GM12878 (cell line): ENCODE measurements around the gene SLIT1. TPM values are rescaled to one million over a fixed set of nuclear protein-coding genes. Genes with fewer than 3 reads are reported as not detected.

ENCODE experiments used
- ATAC-seq: fragments of 200-7000 bp; cut with Tn5 transposase; 3 replicates; pipeline ENCODE4 v1.9.1; 2020; ENCODE audit warnings: mild to moderate bottlenecking, moderate library complexity
- BruUV-seq: library from RNA; stranded (reverse); fragments of 400-500 nt; replicated peaks from 2 replicates; lab custom pipeline; 2021; lab: Mats Ljungman, UMichigan
- CTCF ChIA-PET: fragments of 300-600 bp; sonication (Branson Sonifier 250); formaldehyde crosslinking; extraction: SDS; loops from one replicate; lab custom pipeline; 2021; ENCODE audit warnings: inconsistent platforms; lab: Yijun Ruan, JAX
- POLR2A ChIA-PET: fragments of 350-600 bp; formaldehyde crosslinking; extraction: SDS; loops from one replicate; lab custom pipeline; 2021; ENCODE audit warnings: inconsistent platforms; lab: Charles Lee
- RAD21 ChIA-PET: fragments of 300-600 bp; sonication (Branson Sonifier 250); formaldehyde crosslinking; loops from one replicate; lab custom pipeline; 2023; ENCODE audit warnings: antibody characterized with exemption; ENCODE audit not compliant: unreplicated experiment; lab: Charles Lee
- SMC1A ChIA-PET: fragments of 300-600 bp; sonication (Branson Sonifier 250); formaldehyde crosslinking; loops from one replicate; lab custom pipeline; 2023; ENCODE audit not compliant: unreplicated experiment, uncharacterized antibody; lab: Charles Lee
- DNase-seq: peaks from one replicate; pipeline ENCODE4 v3.0.0-alpha.2; 2011; ENCODE audit warnings: low read depth, low spot score
- FAIRE-seq: peaks from 3 replicates; lab custom pipeline; 2011; peaks lifted over from hg19 to GRCh38; lab: Jason Lieb, UNC
- H2AFZ ChIP-seq: 2 replicates; pipeline ENCODE4 v1.6.0; 2011; ENCODE audit warnings: low read depth, low read length, control low read depth; ENCODE audit not compliant: control insufficient read depth
- H3K27ac ChIP-seq: 2 replicates; pipeline ENCODE4 v1.5.1; 2011; ENCODE audit warnings: control low read depth; ENCODE audit not compliant: control insufficient read depth, insufficient read depth
- H3K27me3 ChIP-seq, 2 experiments: replicated peaks in 1 of 2; 2 replicates each; pipeline versions ENCODE4 v1.6.0 to v1.6.1; 2011; ENCODE audit warnings: low read length in 1 of 2; ENCODE audit not compliant: control insufficient read depth in 2 of 2, insufficient read depth in 2 of 2
- H3K36me3 ChIP-seq, 2 experiments: 2 replicates each; pipeline ENCODE4 v1.5.1; 2011; ENCODE audit warnings: low read length in 1 of 2; ENCODE audit not compliant: control insufficient read depth in 2 of 2, insufficient read depth in 2 of 2
- H3K4me1 ChIP-seq: 2 replicates; pipeline ENCODE4 v1.6.1; 2011; ENCODE audit warnings: mild to moderate bottlenecking, low read length, moderate library complexity, mixed read lengths; ENCODE audit not compliant: control insufficient read depth, insufficient read depth
- H3K4me2 ChIP-seq: 2 replicates; pipeline ENCODE4 v1.6.0; 2011; ENCODE audit warnings: control low read depth; ENCODE audit not compliant: control insufficient read depth, insufficient read depth
- H3K4me3 ChIP-seq: fragments of 200-600 bp; sonication (generic); 2 replicates; pipeline ENCODE4 v1.5.1; 2016
- H3K79me2 ChIP-seq: 2 replicates; pipeline ENCODE4 v1.6.0; 2011; ENCODE audit warnings: low read length; ENCODE audit not compliant: control insufficient read depth, insufficient read depth
- H3K9ac ChIP-seq: 2 replicates; pipeline ENCODE4 v1.8.0; 2011; ENCODE audit warnings: low read length, control low read depth, mixed read lengths; ENCODE audit not compliant: control insufficient read depth, insufficient read depth
- H3K9me3 ChIP-seq: replicated peaks from 3 replicates; pipeline ENCODE4 v1.5.1; 2011; ENCODE audit warnings: mild to moderate bottlenecking, low read length; ENCODE audit not compliant: control insufficient read depth, insufficient read depth
- H4K20me1 ChIP-seq: 2 replicates; pipeline ENCODE4 v1.6.0; 2011; ENCODE audit not compliant: control insufficient read depth, insufficient read depth
- IRF5 ChIP-seq: fragments of 450-650 bp; IDR thresholded peaks from 2 replicates; pipeline ENCODE4 v1.6.1; 2017; ENCODE audit warnings: borderline replicate concordance
- KAT2A ChIP-seq: conservative IDR thresholded peaks from 2 replicates; pipeline ENCODE4 v1.6.1; 2011; ENCODE audit warnings: low read depth, low read length; ENCODE audit not compliant: control insufficient read depth
- NR2C1 ChIP-seq: fragments of 450-650 bp; IDR thresholded peaks from 2 replicates; pipeline ENCODE4 v1.6.1; 2017; ENCODE audit warnings: antibody characterized with exemption, mild to moderate bottlenecking, moderate library complexity
- RELB ChIP-seq: fragments of 450-650 bp; IDR thresholded peaks from 2 replicates; pipeline ENCODE4 v1.6.1; 2017; ENCODE audit warnings: low read depth, mild to moderate bottlenecking, moderate library complexity
- SPI1 ChIP-seq: IDR thresholded peaks from 2 replicates; pipeline ENCODE4 v1.6.1; 2011; ENCODE audit warnings: low read depth, mild to moderate bottlenecking, low read length, moderate library complexity, borderline replicate concordance; ENCODE audit not compliant: insufficient read depth
- ZNF24 ChIP-seq: fragments of 450-650 bp; IDR thresholded peaks from 2 replicates; pipeline ENCODE4 v1.6.1; 2017; ENCODE audit warnings: antibody characterized with exemption, mild to moderate bottlenecking
- ZNF592 ChIP-seq: fragments of 450-650 bp; IDR thresholded peaks from 2 replicates; pipeline ENCODE4 v1.6.1; 2017; ENCODE audit warnings: mild to moderate bottlenecking, moderate library complexity
- WGBS: methylation state at CpG from one replicate; pipeline ENCODE4 v1.1.6; 2016; ENCODE audit warnings: low lambda C conversion rate; ENCODE audit not compliant: insufficient replicate concordance, insufficient coverage; ENCODE audit errors: missing lambda C conversion rate; 5-methylcytosine and 5-hydroxymethylcytosine counted together
- in situ Hi-C: fragments of 300-500 bp; cut with MboI; formaldehyde crosslinking; loops from 9 replicates; pipeline ENCODE4 v1.14.3; 2018; ENCODE audit warnings: mixed read lengths
- intact Hi-C: fragments of 100-400 bp; cut with micrococcal nuclease; formaldehyde crosslinking; loops from one replicate; pipeline ENCODE4 v1.14.2; 2022; ENCODE audit not compliant: unreplicated experiment
- polyA plus RNA-seq, 11 experiments: library from polyadenylated mRNA; depleted of rRNA in 4 of 11; unstranded in 6 of 11; stranded (reverse) in 5 of 11; fragments of >200 nt; fragmentation: Nextera tagmentation in 4 of 11; fragmentation: Illumina TruSeq in 1 of 11; extraction: Ambion mirVana in 4 of 11; extraction: Trizol in 1 of 11; gene quantifications; 1 replicate in 1 of 11; 2 replicates in 10 of 11; pipeline versions ENCODE4 v1.2.1 to v1.2.3, GENCODE V29; 2011 to 2016; ENCODE audit warnings: inconsistent platforms in 2 of 11, missing spikeins in 2 of 11, low read depth in 1 of 11
- total RNA-seq, 4 experiments: library from RNA; depleted of rRNA in 3 of 4; stranded (reverse); fragments of >200 nt in 3 of 4; fragmentation: Illumina TruSeq in 1 of 4; extraction: Trizol in 1 of 4; gene quantifications; 2 replicates each; pipeline versions ENCODE4 v1.2.1 to v1.2.3, GENCODE V29; 2013 to 2021

Gene SLIT1
- total and polyA plus RNA-seq, 10 of the 15 experiments (the other 5 are each of a cell fraction or from before 2014, with no cell fraction given), result 0.04 to 0.19 (median 0.06) TPM; not detected in 4

GRCh38 chr10:97006364-97006763, 179.4 kb downstream of the SLIT1 start:
- SMC1A ChIA-PET, result interaction anchor here (1.5 kb wide), 1 partner anchor 10 kb away, joined by 4 read pairs; no protein-coding TSS in a partner anchor
- no peaks in the 10 kb centered on the region for H3K36me3 ChIP-seq
- RAD21 ChIA-PET, result no interaction called here
- ATAC-seq (no peak), DNase-seq (no peak), FAIRE-seq (no peak)
- no peaks in the 10 kb centered on the region for H3K27me3 ChIP-seq
- BruUV-seq, result no TSS peak
- in situ Hi-C loops (no loop called here), intact Hi-C loops (no loop called here)
- H3K9me3 ChIP-seq, result peaks cover 2% of the 10 kb centered on the region; the same call in 2 of the 3 replicates
- no peak for TF ChIP-seq KAT2A
- TF ChIP-seq SPI1, result no peak
- no peak overlapping the region for H2AFZ ChIP-seq
- CTCF ChIA-PET, result no interaction called here
- POLR2A ChIA-PET, result no interaction called here
- no peak overlapping the region for H3K4me2 ChIP-seq
- no peaks in the 10 kb centered on the region for H4K20me1 ChIP-seq
- H3K4me1 ChIP-seq, result no peaks in the 10 kb centered on the region; the same call in 1 of the 2 replicates
- H3K9ac ChIP-seq, result no peak overlapping the region
- no peaks in the 10 kb centered on the region for H3K79me2 ChIP-seq
- H3K27ac ChIP-seq, result no peak overlapping the region
- H3K4me3 ChIP-seq, result no peak overlapping the region
- 23% methylated on average over 6 of the region's 6 CpGs for WGBS

GRCh38 chr10:97005349-97005748, 180.4 kb downstream of the SLIT1 start:
- 48% methylated on average over 5 of the region's 5 CpGs for WGBS
- intact Hi-C loops, result no loop called here
- Histone ChIP-seq H3K4me3 (no peak overlapping the region), H3K79me2 (no peaks in the 10 kb centered on the region), H4K20me1 (no peaks in the 10 kb centered on the region), H3K9me3 (peaks cover 2% of the 10 kb centered on the region; the same call in 2 of the 3 replicates), H3K4me1 (no peaks in the 10 kb centered on the region; the same call in 1 of the 2 replicates), H3K27me3 (no peaks in the 10 kb centered on the region), H3K9ac (no peak overlapping the region), H3K4me2 (no peak overlapping the region), H3K36me3 (no peaks in the 10 kb centered on the region), H2AFZ (no peak overlapping the region), H3K27ac (no peak overlapping the region)
- TF ChIP-seq ZNF592 (no peak), RELB (no peak), NR2C1 (no peak), ZNF24 (no peak), IRF5 (no peak)
- CTCF ChIA-PET, result no interaction called here
- no TSS peak for BruUV-seq
- RAD21 ChIA-PET, result no interaction called here
- DNase-seq (no peak), FAIRE-seq (no peak), ATAC-seq (no peak)
- in situ Hi-C loops, result no loop called here
- SMC1A ChIA-PET, result interaction anchor here (1.0 to 1.5 kb wide), 4 partner anchors 9 to 45 kb away, joined by 3 to 4 read pairs (median 3); no protein-coding TSS in a partner anchor
- POLR2A ChIA-PET, result no interaction called here
